ENCODE data around the gene SPATA6L.

GRCh38 chr9:4709380-4709779 is 43.1 kb upstream of the SPATA6L start:
- no peak for TF ChIP-seq CTCF (IDR thresholded peaks at IDR 0.05)
- TF ChIP-seq TEAD4 (IDR thresholded peaks at IDR 0.05; ENCODE audit: borderline replicate concordance, insufficient read depth): no peak
- TF ChIP-seq NRF1 (IDR thresholded peaks at IDR 0.05; ENCODE audit: low read depth, low read length): no peak

Measured in SK-N-SH (cell line).